IMR-90 (cell line): Measurements from ENCODE around the gene HIPK1.

ENCODE experiments used
- RCOR1 ChIP-seq: IDR thresholded peaks from 2 replicates; pipeline ENCODE4 v1.6.1; 2012; ENCODE audit warnings: mild to moderate bottlenecking, low read length, improper control_type of control experiment; ENCODE audit not compliant: insufficient replicate concordance
- TF ChIP-seq, protein P1 (sequence below): conservative IDR thresholded peaks from 2 replicates; pipeline ENCODE4 v1.5.1; 2012; ENCODE audit warnings: mild to moderate bottlenecking, low read depth, low read length, improper control_type of control experiment

DNA sequence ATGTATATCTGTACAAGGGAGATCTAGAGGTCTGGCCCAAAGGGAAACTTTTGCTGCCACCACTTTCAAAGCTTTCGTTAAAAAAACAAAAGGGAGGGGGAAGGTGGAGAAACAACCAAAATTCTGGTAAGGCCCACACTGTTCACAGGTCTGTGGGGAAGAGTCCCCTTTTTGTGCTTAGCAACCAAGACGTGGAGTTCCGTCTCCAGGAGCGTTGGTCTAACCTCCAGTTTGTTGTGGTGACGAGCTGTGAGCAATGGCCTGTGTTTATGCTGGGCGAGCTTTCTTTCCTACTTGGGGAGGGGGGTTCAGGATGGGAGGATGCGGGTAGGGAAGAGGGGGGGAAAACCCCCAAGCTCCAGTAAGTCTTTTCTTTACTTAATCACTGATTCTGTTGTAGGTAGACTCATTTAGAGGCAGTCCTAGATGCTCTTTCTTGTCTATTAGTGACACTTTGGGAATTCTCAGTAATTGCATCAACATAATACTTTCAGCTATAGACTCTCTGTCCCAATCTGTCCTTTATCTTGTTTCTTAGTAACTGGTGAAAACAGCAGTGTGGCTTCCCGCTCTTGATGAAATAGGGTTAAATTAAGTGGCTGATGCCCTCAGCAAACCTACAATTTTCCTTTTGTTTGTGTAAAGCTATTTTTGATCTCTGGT is 1.5 kb downstream of the HIPK1 start:
- no peak for TF ChIP-seq RCOR1
- TF ChIP-seq, protein P1, sequence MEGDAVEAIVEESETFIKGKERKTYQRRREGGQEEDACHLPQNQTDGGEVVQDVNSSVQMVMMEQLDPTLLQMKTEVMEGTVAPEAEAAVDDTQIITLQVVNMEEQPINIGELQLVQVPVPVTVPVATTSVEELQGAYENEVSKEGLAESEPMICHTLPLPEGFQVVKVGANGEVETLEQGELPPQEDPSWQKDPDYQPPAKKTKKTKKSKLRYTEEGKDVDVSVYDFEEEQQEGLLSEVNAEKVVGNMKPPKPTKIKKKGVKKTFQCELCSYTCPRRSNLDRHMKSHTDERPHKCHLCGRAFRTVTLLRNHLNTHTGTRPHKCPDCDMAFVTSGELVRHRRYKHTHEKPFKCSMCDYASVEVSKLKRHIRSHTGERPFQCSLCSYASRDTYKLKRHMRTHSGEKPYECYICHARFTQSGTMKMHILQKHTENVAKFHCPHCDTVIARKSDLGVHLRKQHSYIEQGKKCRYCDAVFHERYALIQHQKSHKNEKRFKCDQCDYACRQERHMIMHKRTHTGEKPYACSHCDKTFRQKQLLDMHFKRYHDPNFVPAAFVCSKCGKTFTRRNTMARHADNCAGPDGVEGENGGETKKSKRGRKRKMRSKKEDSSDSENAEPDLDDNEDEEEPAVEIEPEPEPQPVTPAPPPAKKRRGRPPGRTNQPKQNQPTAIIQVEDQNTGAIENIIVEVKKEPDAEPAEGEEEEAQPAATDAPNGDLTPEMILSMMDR: no peak
